SK-N-SH (cell line): ENCODE results near the gene DNAH10. TPM values are rescaled to one million over a fixed set of nuclear protein-coding genes. Genes with fewer than 3 reads are reported as not detected.

Source experiments
- CTCF ChIA-PET: fragments of 300-600, 350-600 bp; formaldehyde crosslinking; extraction: SDS; loops from one replicate; lab custom pipeline; 2021; lab: Yijun Ruan, JAX
- POLR2A ChIA-PET: fragments of 350-600 bp; sonication (Branson Sonifier 250); formaldehyde crosslinking; extraction: SDS; loops from one replicate; lab custom pipeline; 2020; ENCODE audit warnings: antibody characterized with exemption, inconsistent platforms; lab: Yijun Ruan, JAX
- DNase-seq: peaks from one replicate; pipeline ENCODE4 v3.0.0; 2012
- H2AFZ ChIP-seq: fragments of 200-600 bp; sonication (generic); 2 replicates; pipeline ENCODE4 v1.8.1; 2016; ENCODE audit warnings: antibody characterized with exemption, mild to moderate bottlenecking, low read depth
- H3F3A ChIP-seq: fragments of 200-600 bp; sonication (generic); replicated peaks from 2 replicates; pipeline ENCODE3; 2016; ENCODE audit warnings: antibody characterized with exemption, mild to moderate bottlenecking; ENCODE audit not compliant: insufficient read depth
- H3K27ac ChIP-seq, 2 experiments: fragments of 200-500 bp in 1 of 2; fragments of 200-600 bp in 1 of 2; sonication (Bioruptor generic) in 1 of 2; sonication (generic), shearing (Covaris generic) in 1 of 2; 2 replicates each; pipeline versions ENCODE4 v1.5.1 to v1.6.1; 2014 to 2016; ENCODE audit warnings: low read depth in 2 of 2, inconsistent platforms in 1 of 2, low read length in 1 of 2, mild to moderate bottlenecking in 1 of 2, mixed read lengths in 1 of 2
- H3K27me3 ChIP-seq: fragments of 200-600 bp; sonication (generic), shearing (Covaris generic); 2 replicates; pipeline ENCODE4 v1.6.1; 2016; ENCODE audit warnings: mixed run types; ENCODE audit not compliant: insufficient read depth
- H3K36me3 ChIP-seq, 2 experiments: fragments of 200-500 bp in 1 of 2; fragments of 200-600 bp in 1 of 2; sonication (Bioruptor generic) in 1 of 2; sonication (generic) in 1 of 2; replicated peaks in 1 of 2; 2 replicates each; pipeline versions ENCODE3 to v1.5.1; 2014 to 2016; ENCODE audit warnings: low read length in 1 of 2, mild to moderate bottlenecking in 1 of 2; ENCODE audit not compliant: insufficient read depth in 2 of 2, control insufficient read depth in 1 of 2
- H3K4me1 ChIP-seq, 2 experiments: fragments of 200-500 bp in 1 of 2; fragments of 200-600 bp in 1 of 2; sonication (Bioruptor generic) in 1 of 2; sonication (generic), shearing (Covaris generic) in 1 of 2; 2 replicates each; pipeline versions ENCODE4 v1.5.1 to v1.6.1; 2014 to 2016; ENCODE audit warnings: low read depth in 1 of 2, low read length in 1 of 2, mixed run types in 1 of 2; ENCODE audit not compliant: insufficient read depth in 2 of 2, control insufficient read depth in 1 of 2
- H3K4me2 ChIP-seq: fragments of 200-600 bp; sonication (generic), shearing (Covaris generic); 2 replicates; pipeline ENCODE4 v1.6.1; 2017; ENCODE audit warnings: mixed run types
- H3K4me3 ChIP-seq, 2 experiments: fragments of 200-500 bp in 1 of 2; fragments of 200-600 bp in 1 of 2; sonication (Bioruptor generic) in 1 of 2; sonication (generic), shearing (Covaris generic) in 1 of 2; 2 replicates each; pipeline versions ENCODE4 v1.5.1 to v1.8.1; 2014 to 2016; ENCODE audit warnings: low read depth in 2 of 2, inconsistent platforms in 1 of 2, low read length in 1 of 2, mild to moderate bottlenecking in 1 of 2, mixed read lengths in 1 of 2, moderate library complexity in 1 of 2
- H3K79me2 ChIP-seq: fragments of 200-600 bp; sonication (generic); 2 replicates; pipeline ENCODE4 v1.8.1; 2017; ENCODE audit warnings: mild to moderate bottlenecking; ENCODE audit not compliant: insufficient read depth
- H3K9ac ChIP-seq: fragments of 200-600 bp; sonication (generic); 2 replicates; pipeline ENCODE4 v1.6.1; 2017; ENCODE audit warnings: mixed run types
- H3K9me2 ChIP-seq: fragments of 200-600 bp; sonication (generic); 2 replicates; pipeline ENCODE4 v1.6.1; 2017; ENCODE audit warnings: mixed run types
- H3K9me3 ChIP-seq: fragments of 200-600 bp; sonication (generic); 2 replicates; pipeline ENCODE4 v1.6.1; 2017; ENCODE audit warnings: mixed run types, mild to moderate bottlenecking, moderate library complexity
- H4K20me1 ChIP-seq: fragments of 200-600 bp; sonication (generic); 2 replicates; pipeline ENCODE4 v1.6.1; 2017; ENCODE audit warnings: mild to moderate bottlenecking, mixed run types; ENCODE audit not compliant: insufficient read depth
- CHD2 ChIP-seq: fragments of 150-350 bp; IDR thresholded peaks from 2 replicates; pipeline ENCODE4 v1.6.1; 2018; ENCODE audit warnings: low read length; ENCODE audit not compliant: partially characterized antibody
- FOSL2 ChIP-seq: IDR thresholded peaks from 2 replicates; pipeline ENCODE4 v1.4.0; 2012; ENCODE audit warnings: low read depth, mild to moderate bottlenecking, moderate library complexity, borderline replicate concordance
- IRF3 ChIP-seq: fragments of 150-350 bp; IDR thresholded peaks from 2 replicates; pipeline ENCODE4 v1.6.1; 2016; ENCODE audit warnings: mild to moderate bottlenecking, low read depth, low read length
- MAX ChIP-seq: IDR thresholded peaks from 2 replicates; pipeline ENCODE4 v1.4.0; 2012; ENCODE audit warnings: low read depth
- MEF2A ChIP-seq: IDR thresholded peaks from 2 replicates; pipeline ENCODE4 v1.4.0; 2012; ENCODE audit warnings: low read depth, borderline replicate concordance
- NFIC ChIP-seq: IDR thresholded peaks from 2 replicates; pipeline ENCODE4 v1.4.0; 2012; ENCODE audit warnings: borderline replicate concordance
- POLR2AphosphoS5 ChIP-seq: IDR thresholded peaks from 2 replicates; pipeline ENCODE4 v1.6.1; 2012; ENCODE audit warnings: low read depth, low read length
- RCOR1 ChIP-seq: fragments of 150-350 bp; IDR thresholded peaks from 2 replicates; pipeline ENCODE4 v1.6.1; 2017; ENCODE audit warnings: antibody characterized with exemption, low read length
- REST ChIP-seq: IDR thresholded peaks from 2 replicates; pipeline ENCODE4 v1.6.1; 2012; ENCODE audit warnings: mild to moderate bottlenecking, low read depth, low read length, moderate library complexity
- RFX5 ChIP-seq: IDR thresholded peaks from 2 replicates; pipeline ENCODE4 v1.6.1; 2012; ENCODE audit warnings: mild to moderate bottlenecking, improper control_type of control experiment, low read length
- RXRA ChIP-seq: IDR thresholded peaks from 2 replicates; pipeline ENCODE4 v1.4.0; 2012; ENCODE audit warnings: low read depth, mild to moderate bottlenecking, borderline replicate concordance
- TAF1 ChIP-seq: IDR thresholded peaks from 2 replicates; pipeline ENCODE4 v1.6.1; 2012; ENCODE audit warnings: low read depth, mild to moderate bottlenecking, low read length, moderate library complexity, borderline replicate concordance
- TCF12 ChIP-seq: IDR thresholded peaks from 2 replicates; pipeline ENCODE4 v1.4.0; 2012
- USF2 ChIP-seq: fragments of 150-350 bp; IDR thresholded peaks from 2 replicates; pipeline ENCODE4 v1.6.1; 2017; ENCODE audit warnings: antibody characterized with exemption, low read length, low read depth, borderline replicate concordance
- ZBTB33 ChIP-seq: IDR thresholded peaks from 2 replicates; pipeline ENCODE4 v1.4.0; 2012; ENCODE audit warnings: low read depth, borderline replicate concordance
- WGBS: methylation state at CpG from one replicate; pipeline ENCODE4 v1.1.6; 2017; ENCODE audit warnings: low lambda C conversion rate; 5-methylcytosine and 5-hydroxymethylcytosine counted together
- polyA plus RNA-seq, 3 experiments: library from polyadenylated mRNA; depleted of rRNA; stranded (reverse); fragments of >200 nt; gene quantifications; 2 replicates each; pipeline ENCODE4 v1.2.3, GENCODE V29; 2012

DNAH10 gene
- polyA plus RNA-seq, 1 of the 3 experiments (the other 2 are of a cell fraction): 0.13 TPM

- no peak for TF ChIP-seq MAX
- TF ChIP-seq, all 33 proteins: peak for 0
- POLR2A ChIA-PET: no interaction called here
- CTCF ChIA-PET: no interaction called here
Observed at GRCh38 chr12:123720141-123720814, 41.8 kb upstream of the DNAH10 start.

GRCh38 chr12:123721245-123721644 lies 40.9 kb upstream of the DNAH10 start:
- Histone ChIP-seq H3K4me2 (no peak overlapping the region), H3K9me2 (no peaks in the 10 kb centered on the region), H3K27ac (no peak overlapping the region), H3K36me3 (peaks cover 21 to 27% of the 10 kb centered on the region in 2 experiments), H3K4me1 (peaks cover 0 to 7% of the 10 kb centered on the region in 2 experiments; a peak in 1 of 4 replicates), H2AFZ (no peak overlapping the region), H3F3A (no peaks in the 10 kb centered on the region), H3K79me2 (peaks cover 12% of the 10 kb centered on the region), H3K27me3 (no peaks in the 10 kb centered on the region), H3K9me3 (no peaks in the 10 kb centered on the region), H4K20me1 (no peaks in the 10 kb centered on the region), H3K4me3 (no peak overlapping the region), H3K9ac (no peak overlapping the region)
- DNase-seq: no peak
- WGBS: 100% methylated on average over 1 of the region's 2 CpGs
- POLR2A ChIA-PET: no interaction called here
- CTCF ChIA-PET: interaction anchor here (0.7 to 0.9 kb wide), 2 partner anchors 58 to 232 kb away, joined by 3 to 4 read pairs; no protein-coding TSS in a partner anchor
- TF ChIP-seq MAX: no peak
- TF ChIP-seq ZBTB33: no peak
- no peak for TF ChIP-seq NFIC
- no peak for TF ChIP-seq POLR2AphosphoS5
- TF ChIP-seq TCF12: no peak
- no peak for TF ChIP-seq USF2
- no peak for TF ChIP-seq RCOR1
- no peak for TF ChIP-seq TAF1
- TF ChIP-seq FOSL2: no peak
- no peak for TF ChIP-seq IRF3
- TF ChIP-seq RFX5: no peak
- no peak for TF ChIP-seq MEF2A
- TF ChIP-seq RXRA: no peak
- TF ChIP-seq REST: no peak
- TF ChIP-seq CHD2: no peak

More at GRCh38 chr12:123720141-123720814, 41.8 kb upstream of the DNAH10 start:
- 97% methylated on average over 5 of the region's 5 CpGs for WGBS
- H3K9me3 ChIP-seq: no peaks in the 10 kb centered on the region
- peaks cover 13 to 17% of the 10 kb centered on the region in 2 experiments for H3K36me3 ChIP-seq
- H3K27ac ChIP-seq: no peak overlapping the region
- peaks cover 22% of the 10 kb centered on the region for H3K79me2 ChIP-seq
- no peaks in the 10 kb centered on the region for H3K9me2 ChIP-seq
- no peak overlapping the region for H2AFZ ChIP-seq
- no peak overlapping the region for H3K9ac ChIP-seq
- no peak overlapping the region for H3K4me2 ChIP-seq
- peaks cover 0 to 7% of the 10 kb centered on the region in 2 experiments; a peak in 1 of 4 replicates for H3K4me1 ChIP-seq
- H3K4me3 ChIP-seq: no peak overlapping the region
- no peak for DNase-seq
- no peaks in the 10 kb centered on the region for H3F3A ChIP-seq
- H4K20me1 ChIP-seq: no peaks in the 10 kb centered on the region
- H3K27me3 ChIP-seq: no peaks in the 10 kb centered on the region
